Measurements from ENCODE around the gene FYN. TPM values are rescaled to one million over a fixed set of nuclear protein-coding genes. Genes with fewer than 3 reads are reported as not detected.

The FYN gene
- total and polyA plus RNA-seq, 2 of the 8 experiments (the other 6 are each of a cell fraction or from before 2014, with no cell fraction given) = 46.8 to 97.2 TPM

DNA sequence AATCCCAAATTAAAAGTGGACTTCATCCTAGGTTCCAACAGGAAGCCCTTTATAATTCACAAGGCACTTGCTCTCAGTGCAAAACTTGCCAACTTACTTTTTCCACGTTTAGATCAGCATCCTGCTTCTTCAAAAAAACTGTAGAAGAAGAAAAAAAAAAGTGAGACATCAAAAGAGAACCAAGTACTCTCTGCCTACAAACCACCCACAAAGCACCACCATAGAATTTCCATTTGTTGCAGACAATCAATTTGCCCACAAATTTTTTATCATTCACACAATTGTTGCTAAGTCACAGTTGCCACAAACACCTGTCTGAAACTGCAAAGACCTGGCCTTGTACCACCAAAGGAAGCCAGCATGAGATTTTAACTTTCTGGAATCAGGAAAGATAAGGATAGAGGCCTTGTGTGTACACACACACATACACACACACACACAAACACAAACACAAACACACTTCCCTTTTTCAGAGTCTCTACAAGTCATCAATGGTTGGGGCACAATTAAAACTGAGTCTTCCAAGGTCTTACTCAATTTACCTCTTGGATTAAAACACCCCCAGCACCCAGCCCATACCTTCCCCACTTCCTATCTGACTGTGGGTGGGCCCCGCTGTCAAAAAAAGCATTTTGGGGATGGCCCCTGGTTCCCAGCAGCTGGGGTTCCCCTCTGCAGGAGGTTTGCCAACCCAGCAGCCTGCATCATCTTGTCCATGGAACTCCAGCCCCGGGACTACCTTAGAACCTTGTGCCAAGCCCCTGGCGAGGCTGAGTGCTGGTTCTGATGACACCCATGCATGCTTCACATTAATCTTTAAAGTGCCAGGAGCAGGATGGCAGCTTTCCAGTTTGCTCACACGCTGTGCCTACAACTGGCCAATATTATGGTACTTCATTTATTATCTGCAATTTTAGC, 26.5 kb downstream of the FYN start:
- Histone ChIP-seq H2AFZ (ENCODE audit: low read length) (no peak overlapping the region), H3K79me2 (ENCODE audit: control insufficient read depth in 1 of 2, insufficient read depth in 2 of 2, low read length in 2 of 2) (peaks cover 4 to 56% of the 10 kb centered on the region in 2 experiments; a peak in 2 of 4 replicates), H3K4me2 (ENCODE audit: insufficient read depth in 1 of 2, low read depth in 2 of 2, low read length in 2 of 2) (no peak overlapping the region), H2BK120ac (replicated peaks; ENCODE audit: low read depth, low read length) (no peak overlapping the region), H4K5ac (ENCODE audit: insufficient read length, low read depth, low read length) (no peak overlapping the region), H3K79me1 (ENCODE audit: low read depth, low read length) (peaks cover 19% of the 10 kb centered on the region; the same call in 1 of the 2 replicates), H3K14ac (ENCODE audit: insufficient read length) (no peak overlapping the region), H2AK5ac (ENCODE audit: low read depth, low read length) (no peak overlapping the region), H2BK5ac (ENCODE audit: low read depth, low read length) (no peak overlapping the region), H3K56ac (replicated peaks; ENCODE audit: insufficient read length, low read depth, low read length) (no peak overlapping the region), H4K20me1 (replicated peaks in 1 of 2; ENCODE audit: control insufficient read depth in 1 of 2, insufficient read depth in 2 of 2, low read length in 2 of 2) (peaks cover 0 to 26% of the 10 kb centered on the region in 2 experiments), H3K4ac (replicated peaks; ENCODE audit: insufficient read length, low read depth, low read length) (no peak overlapping the region), H3K27ac (ENCODE audit: low read depth, low read length) (no peak overlapping the region), H3K23me2 (ENCODE audit: low read depth, low read length) (no peaks in the 10 kb centered on the region), H3K23ac (ENCODE audit: insufficient read length) (no peak overlapping the region), H4K91ac (replicated peaks; ENCODE audit: insufficient read length, low read length) (no peak overlapping the region), H3K9me3 (ENCODE audit: insufficient read depth in 2 of 2, low read depth in 1 of 2, low read length in 1 of 2) (no peaks in the 10 kb centered on the region), H3K27me3 (replicated peaks in 1 of 4; ENCODE audit: control insufficient read depth in 3 of 4, extremely low read depth in 1 of 4, insufficient read depth in 3 of 4, low read length in 3 of 4) (no peaks in the 10 kb centered on the region), H3K18ac (ENCODE audit: extremely low read depth, low read length) (no peak overlapping the region), H3K36me3 (ENCODE audit: control insufficient read depth in 2 of 4, insufficient read depth in 4 of 4, low read length in 3 of 4) (no peaks in the 10 kb centered on the region), H2BK15ac (ENCODE audit: low read length) (no peak overlapping the region), H3K9ac (replicated peaks in 1 of 4; ENCODE audit: extremely low read depth in 1 of 4, low read depth in 3 of 4, low read length in 3 of 4) (no peak overlapping the region), H3K4me3 (ENCODE audit: extremely low read depth in 1 of 4, insufficient read depth in 2 of 4, low read depth in 3 of 4, low read length in 4 of 4) (no peak overlapping the region), H2BK12ac (ENCODE audit: low read depth, low read length) (no peak overlapping the region), H2BK20ac (ENCODE audit: low read length) (no peak overlapping the region), H3K4me1 (replicated peaks in 1 of 4; ENCODE audit: control insufficient read depth in 3 of 4, insufficient read depth in 4 of 4, low read length in 3 of 4) (peaks cover 16 to 35% (median 28%) of the 10 kb centered on the region in 4 experiments), H4K8ac (ENCODE audit: extremely low read depth, insufficient read depth, low read length) (no peak overlapping the region)
- 75% methylated on average over 5 of the region's 5 CpGs; no CpG with 5 or more reads in 1 of the 2 experiments for WGBS, 2 experiments (ENCODE audit: extremely low coverage in 1 of 2, insufficient coverage in 1 of 2, insufficient read length in 1 of 2, insufficient replicate concordance in 2 of 2, low coverage in 1 of 2, low lambda C conversion rate in 2 of 2, missing lambda C conversion rate in 1 of 2)
- ChIA-PET CTCF (ENCODE audit: partially characterized antibody) (interaction anchor here (0.9 to 5.1 kb wide), 4 partner anchors 9 to 145 kb away, joined by 3 to 29 read pairs (median 4); no protein-coding TSS in a partner anchor), POLR2A (ENCODE audit: partially characterized antibody) (no interaction called here)
- DNase-seq (ENCODE audit: low read depth in 1 of 2, low spot score in 2 of 2) = no peak
- FAIRE-seq = no peak
- TF ChIP-seq, protein P1, sequence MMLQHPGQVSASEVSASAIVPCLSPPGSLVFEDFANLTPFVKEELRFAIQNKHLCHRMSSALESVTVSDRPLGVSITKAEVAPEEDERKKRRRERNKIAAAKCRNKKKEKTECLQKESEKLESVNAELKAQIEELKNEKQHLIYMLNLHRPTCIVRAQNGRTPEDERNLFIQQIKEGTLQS (IDR thresholded peaks at IDR 0.05; ENCODE audit: insufficient read depth, low read depth, low read length) = no peak
- no peak for TF ChIP-seq SP1 (IDR thresholded peaks at IDR 0.05; ENCODE audit: low read depth, low read length)
